GM23248 (cell line): Measurements from ENCODE around the gene SKIDA1. TPM values are rescaled to one million over a fixed set of nuclear protein-coding genes. Genes with fewer than 3 reads are reported as not detected.

ENCODE experiments used
- DNase-seq: peaks from one replicate; pipeline ENCODE4 v3.0.0-alpha.2; 2015
- H2AFZ ChIP-seq: fragments of 200-600 bp; sonication (generic); 2 replicates; pipeline ENCODE4 v1.6.1; 2016; ENCODE audit warnings: antibody characterized with exemption
- H3F3A ChIP-seq: fragments of 200-600 bp; sonication (generic); 2 replicates; pipeline ENCODE4 v1.6.1; 2016; ENCODE audit warnings: mild to moderate bottlenecking, antibody characterized with exemption, mixed run types; ENCODE audit not compliant: insufficient read depth
- H3K27ac ChIP-seq: fragments of 200-600 bp; sonication (generic); 2 replicates; pipeline ENCODE4 v1.5.1; 2016; ENCODE audit warnings: mild to moderate bottlenecking
- H3K27me3 ChIP-seq: fragments of 200-600 bp; sonication (generic); replicated peaks from 2 replicates; pipeline ENCODE4 v1.6.1; 2016; ENCODE audit warnings: mild to moderate bottlenecking; ENCODE audit not compliant: insufficient read depth
- H3K36me3 ChIP-seq: fragments of 200-600 bp; sonication (generic); 2 replicates; pipeline ENCODE4 v1.6.1; 2016; ENCODE audit warnings: low read depth, mild to moderate bottlenecking
- H3K4me1 ChIP-seq: fragments of 200-600 bp; sonication (generic); 2 replicates; pipeline ENCODE4 v1.6.1; 2016; ENCODE audit warnings: mild to moderate bottlenecking; ENCODE audit not compliant: insufficient read depth
- H3K4me2 ChIP-seq: fragments of 200-600 bp; sonication (generic); one replicate; pipeline ENCODE4 v1.6.1; 2016; ENCODE audit warnings: mild to moderate bottlenecking; ENCODE audit not compliant: unreplicated experiment
- H3K4me3 ChIP-seq: fragments of 200-600 bp; sonication (generic); 2 replicates; pipeline ENCODE4 v1.5.1; 2016; ENCODE audit warnings: mild to moderate bottlenecking
- H3K79me2 ChIP-seq: fragments of 200-600 bp; sonication (generic); 2 replicates; pipeline ENCODE4 v1.6.1; 2016; ENCODE audit warnings: mild to moderate bottlenecking; ENCODE audit not compliant: insufficient read depth
- H3K9ac ChIP-seq: fragments of 200-600 bp; sonication (generic); 2 replicates; pipeline ENCODE4 v1.6.1; 2016; ENCODE audit warnings: mild to moderate bottlenecking
- H3K9me2 ChIP-seq: fragments of 200-600 bp; sonication (generic); 2 replicates; pipeline ENCODE4 v1.6.1; 2016; ENCODE audit warnings: mixed run types, mild to moderate bottlenecking, moderate library complexity; ENCODE audit not compliant: insufficient read depth
- H3K9me3 ChIP-seq: fragments of 200-600 bp; sonication (generic); one replicate; pipeline ENCODE4 v1.6.1; 2017; ENCODE audit warnings: low read depth
- H4K20me1 ChIP-seq: fragments of 200-600 bp; sonication (generic); 2 replicates; pipeline ENCODE4 v1.6.0; 2016; ENCODE audit not compliant: insufficient read depth
- EZH2 ChIP-seq: fragments of 200-600 bp; sonication (generic); IDR thresholded peaks from 2 replicates; pipeline ENCODE4 v1.6.1; 2018; ENCODE audit warnings: antibody characterized with exemption, mild to moderate bottlenecking; ENCODE audit not compliant: insufficient read depth, poor library complexity, severe bottlenecking
- EZH2phosphoT487 ChIP-seq: fragments of 200-600 bp; sonication (generic); IDR thresholded peaks from 2 replicates; pipeline ENCODE4 v1.6.1; 2018; ENCODE audit warnings: antibody characterized with exemption, moderate library complexity, mild to moderate bottlenecking, low read depth; ENCODE audit not compliant: insufficient read depth
- WGBS, 2 experiments: methylation state at CpG; one replicate each; pipeline ENCODE4 v1.1.6; 2015 to 2017; ENCODE audit warnings: low lambda C conversion rate in 2 of 2, low coverage in 1 of 2; ENCODE audit errors: missing lambda C conversion rate in 2 of 2; 5-methylcytosine and 5-hydroxymethylcytosine counted together
- in situ Hi-C: fragments of 300-500 bp; cut with MboI; formaldehyde crosslinking; loops from 2 replicates; pipeline ENCODE4 v1.15.0; 2020
- polyA plus RNA-seq: library from polyadenylated mRNA; unstranded; fragments of >200 nt; fragmentation: Nextera tagmentation; extraction: Ambion mirVana; gene quantifications from 2 replicates; pipeline ENCODE4 v1.2.1, GENCODE V29; 2016
- total RNA-seq: library from RNA; depleted of rRNA; stranded (reverse); fragments of >200 nt; shearing (Covaris generic); gene quantifications from 2 replicates; pipeline ENCODE4 v1.2.3, GENCODE V29; 2014

Gene SKIDA1
- total and polyA plus RNA-seq, 2 experiments from 2014 or later = 0.18 TPM; not detected in 1

- DNase-seq = peak; percentile 72
- in situ Hi-C loops = loop anchor here (5.0 to 25.0 kb wide), 2 partner anchors 209 to 409 kb away; no protein-coding TSS in a partner anchor
- WGBS, 2 experiments = 1 to 3% methylated on average over 26 to 50 of the region's 72 CpGs
Observed at GRCh38 chr10:21496343-21497176, 28.9 kb downstream of the SKIDA1 start.

GRCh38 chr10:21495752-21496342 lies 29.6 kb downstream of the SKIDA1 start:
- Histone ChIP-seq H3K27ac (no peak overlapping the region), H4K20me1 (no peaks in the 10 kb centered on the region), H3K4me2 (peak overlapping the region; percentile 97), H3K27me3 (no peaks in the 10 kb centered on the region; the same call in 1 of the 2 replicates), H2AFZ (peak overlapping the region; percentile 81), H3K9me2 (no peaks in the 10 kb centered on the region), H3K9ac (peak overlapping the region; percentile 49), H3K79me2 (no peaks in the 10 kb centered on the region), H3K36me3 (no peaks in the 10 kb centered on the region), H3K9me3 (no peaks in the 10 kb centered on the region), H3K4me1 (no peaks in the 10 kb centered on the region), H3F3A (peaks cover 16% of the 10 kb centered on the region), H3K4me3 (peak overlapping the region; percentile 71)
- TF ChIP-seq EZH2phosphoT487 (no peak), EZH2 (no peak)
- WGBS, 2 experiments = 1% methylated on average over 30 to 55 of the region's 58 CpGs
- in situ Hi-C loops = loop anchor here (5.0 to 25.0 kb wide), 2 partner anchors 209 to 409 kb away; no protein-coding TSS in a partner anchor
- peak; percentile 84 for DNase-seq

More at GRCh38 chr10:21496343-21497176, 28.9 kb downstream of the SKIDA1 start:
- H3F3A ChIP-seq = peaks cover 16% of the 10 kb centered on the region
- H3K36me3 ChIP-seq = no peaks in the 10 kb centered on the region
- H3K27me3 ChIP-seq = no peaks in the 10 kb centered on the region; the same call in 1 of the 2 replicates
- no peaks in the 10 kb centered on the region for H3K79me2 ChIP-seq
- H3K9me2 ChIP-seq = no peaks in the 10 kb centered on the region
- peak overlapping the region; percentile 97 for H3K4me2 ChIP-seq
- H3K9me3 ChIP-seq = no peaks in the 10 kb centered on the region
- no peaks in the 10 kb centered on the region for H3K4me1 ChIP-seq
- H3K4me3 ChIP-seq = peak overlapping the region; percentile 71
- H3K9ac ChIP-seq = peak overlapping the region; percentile 49
- H4K20me1 ChIP-seq = no peaks in the 10 kb centered on the region
- H3K27ac ChIP-seq = no peak overlapping the region
- no peak for TF ChIP-seq EZH2
- TF ChIP-seq EZH2phosphoT487 = no peak
- H2AFZ ChIP-seq = peak overlapping the region; percentile 81

GRCh38 chr10:21495002-21495751 lies 30.3 kb downstream of the SKIDA1 start:
- no peaks in the 10 kb centered on the region for H4K20me1 ChIP-seq
- H3K9me3 ChIP-seq = no peaks in the 10 kb centered on the region
- peak overlapping the region; percentile 71 for H3K4me3 ChIP-seq
- peak overlapping the region; percentile 81 for H2AFZ ChIP-seq
- TF ChIP-seq EZH2 = no peak
- TF ChIP-seq EZH2phosphoT487 = no peak
- WGBS, 2 experiments = 1 to 2% methylated on average over 42 of the region's 42 CpGs
- no peaks in the 10 kb centered on the region for H3K4me1 ChIP-seq
- peak overlapping the region; percentile 49 for H3K9ac ChIP-seq
- no peaks in the 10 kb centered on the region for H3K36me3 ChIP-seq
- peaks cover 16% of the 10 kb centered on the region for H3F3A ChIP-seq
- no peaks in the 10 kb centered on the region for H3K9me2 ChIP-seq
- no peaks in the 10 kb centered on the region for H3K79me2 ChIP-seq
- no peak for DNase-seq
- H3K27me3 ChIP-seq = no peaks in the 10 kb centered on the region; the same call in 1 of the 2 replicates
- peak overlapping the region; percentile 97 for H3K4me2 ChIP-seq
- no peak overlapping the region for H3K27ac ChIP-seq
- in situ Hi-C loops = loop anchor here (5.0 to 25.0 kb wide), 2 partner anchors 208 to 408 kb away; no protein-coding TSS in a partner anchor
